ENCODE results near the gene NPHP4.

GRCh38 chr1:5901841-5902240 is 90.4 kb downstream of the NPHP4 start:
- TF ChIP-seq POLR2AphosphoS5 (IDR thresholded peaks at IDR 0.05) (no peak), CTCF (IDR thresholded peaks at IDR 0.05) (no peak)

Data from transverse colon (tissue), 4 donors.